Ishikawa (cell line): ENCODE data around the gene ELAVL2.

Source experiments
- CEBPB ChIP-seq: IDR thresholded peaks from 2 replicates; pipeline ENCODE4 v1.6.1; 2012
- EP300 ChIP-seq: IDR thresholded peaks from 2 replicates; pipeline ENCODE4 v1.6.1; 2012; ENCODE audit warnings: borderline replicate concordance
- REST ChIP-seq: IDR thresholded peaks from 2 replicates; pipeline ENCODE4 v1.6.1; 2012; ENCODE audit warnings: low read depth, mild to moderate bottlenecking
- TAF1 ChIP-seq: IDR thresholded peaks from 2 replicates; pipeline ENCODE4 v1.6.1; 2012; ENCODE audit warnings: low read depth, mild to moderate bottlenecking
- YY1 ChIP-seq: IDR thresholded peaks from 2 replicates; pipeline ENCODE4 v1.6.1; 2012; ENCODE audit warnings: low read depth
- ZBTB7A ChIP-seq: IDR thresholded peaks from 2 replicates; pipeline ENCODE4 v1.6.1; 2012; ENCODE audit warnings: low read depth
- TF ChIP-seq, protein P1 (sequence below): IDR thresholded peaks from 2 replicates; pipeline ENCODE4 v1.6.1; 2012

- TF ChIP-seq EP300 (no peak), REST (no peak), CEBPB (no peak), YY1 (no peak), ZBTB7A (no peak), TAF1 (no peak)
- TF ChIP-seq, protein P1, sequence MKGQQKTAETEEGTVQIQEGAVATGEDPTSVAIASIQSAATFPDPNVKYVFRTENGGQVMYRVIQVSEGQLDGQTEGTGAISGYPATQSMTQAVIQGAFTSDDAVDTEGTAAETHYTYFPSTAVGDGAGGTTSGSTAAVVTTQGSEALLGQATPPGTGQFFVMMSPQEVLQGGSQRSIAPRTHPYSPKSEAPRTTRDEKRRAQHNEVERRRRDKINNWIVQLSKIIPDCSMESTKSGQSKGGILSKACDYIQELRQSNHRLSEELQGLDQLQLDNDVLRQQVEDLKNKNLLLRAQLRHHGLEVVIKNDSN, result no peak
These were observed 30.0 kb upstream of the ELAVL2 start for GRCh38 chr9:23855873-23856604.
